Liver (tissue), 9 donors: ENCODE data around the gene VSIG10L. TPM values are rescaled to one million over a fixed set of nuclear protein-coding genes. Genes with fewer than 3 reads are reported as not detected.

Experiments used
- DNase-seq: peaks from one replicate; pipeline ENCODE4 v3.0.0-alpha.2; 2017; ENCODE audit warnings: low spot score
- H3K27ac ChIP-seq, 2 donors: one replicate each; pipeline ENCODE4 v1.7.0; 2013; ENCODE audit warnings: inconsistent platforms in 2 of 2, low read length in 2 of 2, control low read depth in 1 of 2, low read depth in 1 of 2, mild to moderate bottlenecking in 1 of 2
- H3K27me3 ChIP-seq, 4 donors: one replicate each; pipeline versions ENCODE4 v1.6.1 to v1.7.0; 2013; ENCODE audit warnings: low read length in 3 of 4, inconsistent platforms in 1 of 4, mild to moderate bottlenecking in 1 of 4, moderate library complexity in 1 of 4; ENCODE audit not compliant: control insufficient read depth in 4 of 4, insufficient read depth in 4 of 4
- H3K36me3 ChIP-seq, 4 donors: one replicate each; pipeline versions ENCODE4 v1.6.1 to v1.7.0; 2013; ENCODE audit warnings: low read length in 3 of 4, mild to moderate bottlenecking in 3 of 4, low read depth in 1 of 4, moderate library complexity in 1 of 4; ENCODE audit not compliant: control insufficient read depth in 4 of 4, insufficient read depth in 3 of 4
- H3K4me1 ChIP-seq, 4 donors: one replicate each; pipeline versions ENCODE4 v1.6.1 to v1.7.0; 2013; ENCODE audit warnings: low read length in 3 of 4, mild to moderate bottlenecking in 3 of 4, moderate library complexity in 1 of 4; ENCODE audit not compliant: control insufficient read depth in 4 of 4, insufficient read depth in 4 of 4
- H3K4me3 ChIP-seq, 3 donors: one replicate each; pipeline versions ENCODE4 v1.6.1 to v1.7.0; 2013; ENCODE audit warnings: low read length in 3 of 3, control low read depth in 1 of 3, low read depth in 1 of 3, mild to moderate bottlenecking in 1 of 3
- H3K9ac ChIP-seq, 2 donors: one replicate each; pipeline ENCODE4 v1.7.0; 2013; ENCODE audit warnings: low read length in 2 of 2, mild to moderate bottlenecking in 2 of 2, moderate library complexity in 2 of 2, control low read depth in 1 of 2, low read depth in 1 of 2
- H3K9me3 ChIP-seq, 4 donors: one replicate each; pipeline versions ENCODE4 v1.6.1 to v1.7.0; 2013; ENCODE audit warnings: low read length in 3 of 4; ENCODE audit not compliant: control insufficient read depth in 4 of 4
- ATF3 ChIP-seq: IDR thresholded peaks from 2 replicates; pipeline ENCODE4 v1.6.1; 2016; ENCODE audit warnings: antibody characterized with exemption
- CTCF ChIP-seq: fragments of 150-350 bp; IDR thresholded peaks from 2 replicates; pipeline ENCODE4 v1.5.1; 2017; ENCODE audit warnings: improper control_type of control experiment, low read depth, low read length; ENCODE audit not compliant: missing input control
- EGR1 ChIP-seq, 2 donors: IDR thresholded peaks; 2 replicates each; pipeline ENCODE4 v1.6.1; 2016 to 2018; ENCODE audit warnings: antibody characterized with exemption in 2 of 2, low read depth in 2 of 2
- FOXA1 ChIP-seq: IDR thresholded peaks from 2 replicates; pipeline ENCODE4 v1.6.1; 2016; ENCODE audit warnings: antibody characterized with exemption
- FOXA2 ChIP-seq: IDR thresholded peaks from 2 replicates; pipeline ENCODE4 v1.6.1; 2016; ENCODE audit warnings: antibody characterized with exemption
- GABPA ChIP-seq, 2 donors: IDR thresholded peaks in 1 of 2; conservative IDR thresholded peaks in 1 of 2; 2 replicates each; pipeline ENCODE4 v1.6.1; 2016; ENCODE audit warnings: antibody characterized with exemption in 2 of 2, mild to moderate bottlenecking in 1 of 2, moderate library complexity in 1 of 2
- HNF4A ChIP-seq, 2 donors: conservative IDR thresholded peaks; 2 replicates each; pipeline ENCODE4 v1.6.1; 2016; ENCODE audit warnings: antibody characterized with exemption in 2 of 2, mild to moderate bottlenecking in 2 of 2
- MAX ChIP-seq: IDR thresholded peaks from 2 replicates; pipeline ENCODE4 v1.6.1; 2016; ENCODE audit warnings: antibody characterized with exemption
- NR2F2 ChIP-seq: IDR thresholded peaks from 2 replicates; pipeline ENCODE4 v1.6.1; 2016; ENCODE audit warnings: antibody characterized with exemption
- RAD21 ChIP-seq, 2 donors: IDR thresholded peaks; 2 replicates each; pipeline ENCODE4 v1.6.1; 2016; ENCODE audit warnings: antibody characterized with exemption in 2 of 2, mild to moderate bottlenecking in 2 of 2
- SP1 ChIP-seq: IDR thresholded peaks from 2 replicates; pipeline ENCODE4 v1.6.1; 2018; ENCODE audit warnings: antibody characterized with exemption, mild to moderate bottlenecking
- TAF1 ChIP-seq: conservative IDR thresholded peaks from 2 replicates; pipeline ENCODE4 v1.6.1; 2016; ENCODE audit warnings: antibody characterized with exemption, mild to moderate bottlenecking
- YY1 ChIP-seq: IDR thresholded peaks from 2 replicates; pipeline ENCODE4 v1.6.1; 2016; ENCODE audit warnings: antibody characterized with exemption, mild to moderate bottlenecking
- ZBTB33 ChIP-seq: IDR thresholded peaks from 2 replicates; pipeline ENCODE4 v1.6.1; 2016; ENCODE audit warnings: antibody characterized with exemption
- WGBS: extraction: QIAGEN DNeasy Blood & Tissue Kit; methylation state at CpG from one replicate; pipeline ENCODE4 v1.1.7; 2013; 5-methylcytosine and 5-hydroxymethylcytosine counted together
- polyA plus RNA-seq, 2 donors: library from polyadenylated mRNA; stranded (reverse) in 1 of 2; unstranded in 1 of 2; fragments of 200-250 nt in 1 of 2; fragments of >200 nt in 1 of 2; fragmentation: Nextera tagmentation in 1 of 2; extraction: Ambion mirVana in 1 of 2; gene quantifications; one replicate each; pipeline versions ENCODE4 v1.2.1 to v1.2.3, GENCODE V29; 2013 to 2015
- total RNA-seq, 2 donors: library from RNA; depleted of rRNA; stranded (reverse); fragments of >200 nt; gene quantifications; one replicate each; pipeline ENCODE4 v1.2.3, GENCODE V29; 2014
- TF ChIP-seq, protein P1 (sequence below): IDR thresholded peaks from 2 replicates; pipeline ENCODE4 v1.6.1; 2016; ENCODE audit warnings: antibody characterized with exemption, mild to moderate bottlenecking
- donor health status: healthy.
- donor health status: healthy.
- donor health status: healthy.
- donor health status: healthy.
- donor health status: healthy.

VSIG10L gene
- total and polyA plus RNA-seq, 4 donors: 0.60 to 1.8 (median 0.83) TPM

DNA sequence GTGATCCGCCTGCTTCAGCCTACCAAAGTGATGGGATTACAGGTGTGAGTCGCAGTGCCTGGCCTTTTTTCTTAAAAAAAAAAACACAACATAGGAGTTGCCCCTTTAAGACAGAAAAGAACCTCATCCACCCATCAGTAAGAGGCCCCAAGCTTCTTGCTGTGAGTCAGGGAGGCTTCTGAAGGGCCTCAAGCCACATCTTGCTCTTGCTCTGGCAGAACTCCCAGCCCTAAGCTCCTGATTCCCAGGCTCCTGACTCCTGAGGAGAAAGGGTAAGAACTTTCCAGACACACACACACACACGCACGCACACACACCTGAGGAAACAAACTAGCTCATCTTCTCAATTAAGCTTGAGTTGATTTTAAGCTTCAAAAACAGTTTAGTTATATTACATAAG is 17.4 kb upstream of the VSIG10L start:
- TF ChIP-seq RAD21 (IDR thresholded peaks at IDR 0.05) (no peak), GABPA (IDR thresholded peaks at IDR 0.05 in 1 of 2, conservative IDR thresholded peaks at IDR 0.05 in 1 of 2) (no peak), ATF3 (no peak), NR2F2 (no peak)
- WGBS: 97% methylated on average over 4 of the region's 4 CpGs

GRCh38 chr19:51357952-51358351 is 16.0 kb upstream of the VSIG10L start:
- no peaks in the 10 kb centered on the region for H3K27me3 ChIP-seq
- no peak for DNase-seq
- H3K9ac ChIP-seq: no peak overlapping the region
- peaks cover 0 to 2% (median under 1%) of the 10 kb centered on the region in 4 donors for H3K36me3 ChIP-seq
- TF ChIP-seq ZBTB33 (no peak), EGR1 (IDR thresholded peaks at IDR 0.05; ENCODE audit: low read depth in 2 of 2) (no peak), FOXA1 (no peak), FOXA2 (no peak)
- H3K4me1 ChIP-seq: peaks cover 12 to 42% (median 21%) of the 10 kb centered on the region in 4 donors
- peak overlapping the region; percentile 39 to 59 for H3K27ac ChIP-seq
- no peaks in the 10 kb centered on the region for H3K9me3 ChIP-seq
- WGBS: 79% methylated on average over 7 of the region's 7 CpGs
- no peak overlapping the region for H3K4me3 ChIP-seq

More for the DNA sequence above, 17.4 kb upstream of the VSIG10L start:
- H3K27me3 ChIP-seq: no peaks in the 10 kb centered on the region
- H3K4me3 ChIP-seq: no peak overlapping the region
- H3K9ac ChIP-seq: no peak overlapping the region
- no peak for DNase-seq
- H3K27ac ChIP-seq: peak overlapping the region; percentile 13 to 25
- no peaks in the 10 kb centered on the region for H3K9me3 ChIP-seq
- H3K36me3 ChIP-seq: no peaks in the 10 kb centered on the region
- peaks cover 9 to 52% (median 26%) of the 10 kb centered on the region in 4 donors for H3K4me1 ChIP-seq

- Histone ChIP-seq H3K9me3 (no peaks in the 10 kb centered on the region), H3K9ac (peak overlapping the region in 1 of 2 donors; percentile 52), H3K27ac (peak overlapping the region; percentile 79 to 98), H3K4me1 (peaks cover 13 to 35% (median 23%) of the 10 kb centered on the region in 4 donors), H3K27me3 (no peaks in the 10 kb centered on the region), H3K4me3 (no peak overlapping the region), H3K36me3 (peaks cover 6 to 9% (median 8%) of the 10 kb centered on the region in 4 donors)
- DNase-seq: no peak
- WGBS: 54% methylated on average over 10 of the region's 10 CpGs
- TF ChIP-seq, protein P1, sequence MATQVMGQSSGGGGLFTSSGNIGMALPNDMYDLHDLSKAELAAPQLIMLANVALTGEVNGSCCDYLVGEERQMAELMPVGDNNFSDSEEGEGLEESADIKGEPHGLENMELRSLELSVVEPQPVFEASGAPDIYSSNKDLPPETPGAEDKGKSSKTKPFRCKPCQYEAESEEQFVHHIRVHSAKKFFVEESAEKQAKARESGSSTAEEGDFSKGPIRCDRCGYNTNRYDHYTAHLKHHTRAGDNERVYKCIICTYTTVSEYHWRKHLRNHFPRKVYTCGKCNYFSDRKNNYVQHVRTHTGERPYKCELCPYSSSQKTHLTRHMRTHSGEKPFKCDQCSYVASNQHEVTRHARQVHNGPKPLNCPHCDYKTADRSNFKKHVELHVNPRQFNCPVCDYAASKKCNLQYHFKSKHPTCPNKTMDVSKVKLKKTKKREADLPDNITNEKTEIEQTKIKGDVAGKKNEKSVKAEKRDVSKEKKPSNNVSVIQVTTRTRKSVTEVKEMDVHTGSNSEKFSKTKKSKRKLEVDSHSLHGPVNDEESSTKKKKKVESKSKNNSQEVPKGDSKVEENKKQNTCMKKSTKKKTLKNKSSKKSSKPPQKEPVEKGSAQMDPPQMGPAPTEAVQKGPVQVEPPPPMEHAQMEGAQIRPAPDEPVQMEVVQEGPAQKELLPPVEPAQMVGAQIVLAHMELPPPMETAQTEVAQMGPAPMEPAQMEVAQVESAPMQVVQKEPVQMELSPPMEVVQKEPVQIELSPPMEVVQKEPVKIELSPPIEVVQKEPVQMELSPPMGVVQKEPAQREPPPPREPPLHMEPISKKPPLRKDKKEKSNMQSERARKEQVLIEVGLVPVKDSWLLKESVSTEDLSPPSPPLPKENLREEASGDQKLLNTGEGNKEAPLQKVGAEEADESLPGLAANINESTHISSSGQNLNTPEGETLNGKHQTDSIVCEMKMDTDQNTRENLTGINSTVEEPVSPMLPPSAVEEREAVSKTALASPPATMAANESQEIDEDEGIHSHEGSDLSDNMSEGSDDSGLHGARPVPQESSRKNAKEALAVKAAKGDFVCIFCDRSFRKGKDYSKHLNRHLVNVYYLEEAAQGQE: peak; percentile 76
- peak; percentile 26 to 45 for TF ChIP-seq RAD21 (IDR thresholded peaks at IDR 0.05)
- no peak for TF ChIP-seq TAF1
- peak in 1 of 2 donors; percentile 61 for TF ChIP-seq GABPA (IDR thresholded peaks at IDR 0.05 in 1 of 2, conservative IDR thresholded peaks at IDR 0.05 in 1 of 2)
- TF ChIP-seq ATF3: peak; percentile 78
- TF ChIP-seq FOXA2: peak; percentile 82
- peak; percentile 94 for TF ChIP-seq NR2F2
- TF ChIP-seq EGR1 (IDR thresholded peaks at IDR 0.05; ENCODE audit: low read depth in 2 of 2): peak; percentile 31 to 74
- peak; percentile 90 for TF ChIP-seq SP1
- TF ChIP-seq MAX: peak; percentile 94
- TF ChIP-seq HNF4A (conservative IDR thresholded peaks at IDR 0.05): peak; percentile 99
- TF ChIP-seq ZBTB33: peak; percentile 88
- TF ChIP-seq YY1: peak; percentile 90
- peak; percentile 69 for TF ChIP-seq FOXA1
- TF ChIP-seq CTCF: no peak
Observed at GRCh38 chr19:51356159-51356801, 14.3 kb upstream of the VSIG10L start.
